ENCODE results near the gene SNAPC2. TPM values are rescaled to one million over a fixed set of nuclear protein-coding genes. Genes with fewer than 3 reads are reported as not detected.

SNAPC2 gene
- total RNA-seq, 1 experiment from 2014 or later = 63.0 TPM

DNA sequence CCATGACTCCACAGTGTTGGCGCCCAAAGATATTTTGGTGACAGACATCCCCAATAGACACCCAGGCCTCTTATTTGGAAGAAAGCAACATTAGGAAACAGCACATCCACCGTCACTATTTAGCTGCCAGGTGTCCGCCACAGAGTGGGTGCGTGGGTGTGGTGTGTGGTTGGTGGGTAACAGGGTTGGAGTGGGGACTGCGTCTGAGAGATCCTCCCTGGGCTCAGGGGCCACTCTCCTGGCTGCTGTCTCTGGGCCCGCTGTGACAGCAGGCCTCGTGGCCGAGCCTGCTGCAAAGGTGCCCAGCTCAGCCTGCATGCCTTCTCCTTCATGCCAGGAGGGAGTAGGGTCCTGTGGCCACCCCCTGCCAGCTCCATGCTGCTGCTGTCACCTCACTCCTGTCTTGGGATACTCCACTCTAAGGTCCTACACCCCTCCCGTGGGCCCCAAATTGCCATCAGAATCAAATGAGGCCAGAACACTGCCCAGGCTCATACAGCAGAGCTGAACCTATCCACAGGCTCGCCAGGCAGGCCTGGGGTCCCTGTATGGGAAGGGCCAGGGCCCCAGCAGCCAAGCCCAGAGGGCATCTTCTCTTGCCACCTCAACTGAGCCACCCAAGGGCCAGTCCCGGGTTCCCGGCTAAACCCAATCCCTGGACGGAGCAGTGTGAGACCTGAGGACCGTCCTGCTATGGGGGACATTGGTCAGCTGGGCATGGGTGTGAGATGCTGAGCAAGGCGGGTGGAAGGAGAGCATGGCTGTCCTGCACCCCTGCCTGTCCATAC lies 48.1 kb downstream of the SNAPC2 start:
- no peaks in the 10 kb centered on the region for H3K9me3 ChIP-seq (ENCODE audit: control insufficient read depth, insufficient read depth, low read depth, low read length)
- H3K4me1 ChIP-seq (ENCODE audit: control insufficient read depth, insufficient read depth, low read length) = no peaks in the 10 kb centered on the region
- H3K27ac ChIP-seq (ENCODE audit: low read length) = no peak overlapping the region
- H3K36me3 ChIP-seq (ENCODE audit: control insufficient read depth, insufficient read depth, low read length) = 0 out of 2 replicates have a peak, but pooled peaks cover 3% of the 10 kb centered on the region
- TF ChIP-seq, protein P1, sequence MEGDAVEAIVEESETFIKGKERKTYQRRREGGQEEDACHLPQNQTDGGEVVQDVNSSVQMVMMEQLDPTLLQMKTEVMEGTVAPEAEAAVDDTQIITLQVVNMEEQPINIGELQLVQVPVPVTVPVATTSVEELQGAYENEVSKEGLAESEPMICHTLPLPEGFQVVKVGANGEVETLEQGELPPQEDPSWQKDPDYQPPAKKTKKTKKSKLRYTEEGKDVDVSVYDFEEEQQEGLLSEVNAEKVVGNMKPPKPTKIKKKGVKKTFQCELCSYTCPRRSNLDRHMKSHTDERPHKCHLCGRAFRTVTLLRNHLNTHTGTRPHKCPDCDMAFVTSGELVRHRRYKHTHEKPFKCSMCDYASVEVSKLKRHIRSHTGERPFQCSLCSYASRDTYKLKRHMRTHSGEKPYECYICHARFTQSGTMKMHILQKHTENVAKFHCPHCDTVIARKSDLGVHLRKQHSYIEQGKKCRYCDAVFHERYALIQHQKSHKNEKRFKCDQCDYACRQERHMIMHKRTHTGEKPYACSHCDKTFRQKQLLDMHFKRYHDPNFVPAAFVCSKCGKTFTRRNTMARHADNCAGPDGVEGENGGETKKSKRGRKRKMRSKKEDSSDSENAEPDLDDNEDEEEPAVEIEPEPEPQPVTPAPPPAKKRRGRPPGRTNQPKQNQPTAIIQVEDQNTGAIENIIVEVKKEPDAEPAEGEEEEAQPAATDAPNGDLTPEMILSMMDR (IDR thresholded peaks at IDR 0.05) = no peak
- TF ChIP-seq SIN3A (IDR thresholded peaks at IDR 0.05; ENCODE audit: borderline replicate concordance, insufficient read depth, low read depth, low read length) (no peak), TCF7L2 (IDR thresholded peaks at IDR 0.05; ENCODE audit: low read depth, low read length) (no peak), POLR2AphosphoS5 (IDR thresholded peaks at IDR 0.05; ENCODE audit: low read depth, low read length) (no peak)
- TF ChIP-seq, protein P2, sequence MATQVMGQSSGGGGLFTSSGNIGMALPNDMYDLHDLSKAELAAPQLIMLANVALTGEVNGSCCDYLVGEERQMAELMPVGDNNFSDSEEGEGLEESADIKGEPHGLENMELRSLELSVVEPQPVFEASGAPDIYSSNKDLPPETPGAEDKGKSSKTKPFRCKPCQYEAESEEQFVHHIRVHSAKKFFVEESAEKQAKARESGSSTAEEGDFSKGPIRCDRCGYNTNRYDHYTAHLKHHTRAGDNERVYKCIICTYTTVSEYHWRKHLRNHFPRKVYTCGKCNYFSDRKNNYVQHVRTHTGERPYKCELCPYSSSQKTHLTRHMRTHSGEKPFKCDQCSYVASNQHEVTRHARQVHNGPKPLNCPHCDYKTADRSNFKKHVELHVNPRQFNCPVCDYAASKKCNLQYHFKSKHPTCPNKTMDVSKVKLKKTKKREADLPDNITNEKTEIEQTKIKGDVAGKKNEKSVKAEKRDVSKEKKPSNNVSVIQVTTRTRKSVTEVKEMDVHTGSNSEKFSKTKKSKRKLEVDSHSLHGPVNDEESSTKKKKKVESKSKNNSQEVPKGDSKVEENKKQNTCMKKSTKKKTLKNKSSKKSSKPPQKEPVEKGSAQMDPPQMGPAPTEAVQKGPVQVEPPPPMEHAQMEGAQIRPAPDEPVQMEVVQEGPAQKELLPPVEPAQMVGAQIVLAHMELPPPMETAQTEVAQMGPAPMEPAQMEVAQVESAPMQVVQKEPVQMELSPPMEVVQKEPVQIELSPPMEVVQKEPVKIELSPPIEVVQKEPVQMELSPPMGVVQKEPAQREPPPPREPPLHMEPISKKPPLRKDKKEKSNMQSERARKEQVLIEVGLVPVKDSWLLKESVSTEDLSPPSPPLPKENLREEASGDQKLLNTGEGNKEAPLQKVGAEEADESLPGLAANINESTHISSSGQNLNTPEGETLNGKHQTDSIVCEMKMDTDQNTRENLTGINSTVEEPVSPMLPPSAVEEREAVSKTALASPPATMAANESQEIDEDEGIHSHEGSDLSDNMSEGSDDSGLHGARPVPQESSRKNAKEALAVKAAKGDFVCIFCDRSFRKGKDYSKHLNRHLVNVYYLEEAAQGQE (IDR thresholded peaks at IDR 0.05; ENCODE audit: insufficient read depth in 1 of 2, low read depth in 2 of 2, low read length in 1 of 2) = no peak
- H3K27me3 ChIP-seq (ENCODE audit: control insufficient read depth, insufficient read depth, low read length) = no peaks in the 10 kb centered on the region
- DNase-seq (ENCODE audit: low read depth, low spot score) = no peak
- no peak overlapping the region for H3K4me3 ChIP-seq (ENCODE audit: low read depth in 2 of 2, low read length in 2 of 2)
- ChIA-PET CTCF (no interaction called here), POLR2A (no interaction called here)
- intact Hi-C loops (cut with micrococcal nuclease; ENCODE audit: unreplicated experiment) (no loop called here), in situ Hi-C loops (cut with HindIII; ENCODE audit: low pct_unique_long_range_greater_than_20kb, low sequenced_read_pairs) (no loop called here)
- ATAC-seq = no peak
- BruUV-seq (replicated peaks) = no TSS peak

DNA sequence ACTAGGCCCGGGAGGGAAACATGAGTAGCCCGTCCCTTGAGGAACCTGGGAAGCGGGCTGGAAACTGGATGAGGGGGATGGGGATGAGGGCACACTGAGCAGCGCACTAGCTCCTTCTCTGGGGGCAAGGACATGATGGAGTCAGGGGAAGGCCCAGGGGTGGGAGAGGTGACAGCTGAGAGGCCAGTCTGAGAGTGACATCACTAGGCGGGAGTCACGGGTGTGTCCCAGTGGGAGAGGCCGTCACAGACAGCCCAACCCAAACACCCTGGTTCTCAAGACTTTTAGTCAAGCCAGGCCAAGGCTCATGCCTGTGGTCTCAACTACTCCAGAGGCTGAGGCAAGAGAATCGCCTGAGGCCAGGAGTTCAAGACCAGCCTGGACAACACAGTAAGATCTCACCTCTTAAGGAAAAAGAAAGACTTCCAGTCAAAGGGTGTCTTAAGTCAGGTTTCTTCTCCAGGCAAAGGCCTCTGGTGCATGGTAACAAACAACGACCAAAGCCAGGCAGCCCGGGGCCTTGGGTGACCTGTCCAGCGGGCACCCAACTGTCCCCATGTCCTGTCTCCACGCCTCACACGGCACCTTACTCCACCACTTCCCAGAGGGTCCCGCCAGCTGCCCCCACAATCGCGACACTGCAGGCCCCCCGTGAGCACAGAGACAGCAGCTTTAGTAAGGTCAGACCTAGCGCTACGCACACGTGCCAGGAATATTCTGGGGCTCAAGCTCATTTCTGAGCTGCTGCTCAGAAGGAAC lies 48.8 kb downstream of the SNAPC2 start:
- H3K36me3 ChIP-seq (ENCODE audit: control insufficient read depth, insufficient read depth, low read length) = peaks cover 5% of the 10 kb centered on the region
- intact Hi-C loops (cut with micrococcal nuclease; ENCODE audit: unreplicated experiment) = no loop called here
- TF ChIP-seq TCF7L2 (IDR thresholded peaks at IDR 0.05; ENCODE audit: low read depth, low read length) (no peak), SIN3A (IDR thresholded peaks at IDR 0.05; ENCODE audit: borderline replicate concordance, insufficient read depth, low read depth, low read length) (no peak), POLR2AphosphoS5 (IDR thresholded peaks at IDR 0.05; ENCODE audit: low read depth, low read length) (no peak)
- TF ChIP-seq, protein P2 (IDR thresholded peaks at IDR 0.05; ENCODE audit: insufficient read depth in 1 of 2, low read depth in 2 of 2, low read length in 1 of 2) = no peak
- TF ChIP-seq, protein P1 (IDR thresholded peaks at IDR 0.05) = no peak
- in situ Hi-C loops (cut with HindIII; ENCODE audit: low pct_unique_long_range_greater_than_20kb, low sequenced_read_pairs) = no loop called here
- POLR2A ChIA-PET = interaction anchor here (0.5 kb wide), 1 partner anchor 9 kb away, joined by 3 read pairs; no protein-coding TSS in a partner anchor
- no peaks in the 10 kb centered on the region for H3K9me3 ChIP-seq (ENCODE audit: control insufficient read depth, insufficient read depth, low read depth, low read length)
- no peak overlapping the region for H3K27ac ChIP-seq (ENCODE audit: low read length)
- H3K4me3 ChIP-seq (ENCODE audit: low read depth in 2 of 2, low read length in 2 of 2) = no peak overlapping the region
- ATAC-seq = no peak
- no peak for DNase-seq (ENCODE audit: low read depth, low spot score)
- no peaks in the 10 kb centered on the region for H3K27me3 ChIP-seq (ENCODE audit: control insufficient read depth, insufficient read depth, low read length)
- CTCF ChIA-PET = no interaction called here
- no TSS peak for BruUV-seq (replicated peaks)
- no peaks in the 10 kb centered on the region for H3K4me1 ChIP-seq (ENCODE audit: control insufficient read depth, insufficient read depth, low read length)

All from Panc1 (cell line).